HEK293T (cell line): Measurements from ENCODE around the gene FOXP2.

ENCODE experiments used
- ARNT ChIP-seq: fragments of 450-650 bp; IDR thresholded peaks from 2 replicates; pipeline ENCODE4 v1.6.1; 2017; ENCODE audit warnings: mild to moderate bottlenecking
- BHLHE40 ChIP-seq: fragments of 450-650 bp; IDR thresholded peaks from 2 replicates; pipeline ENCODE4 v1.6.1; 2016; ENCODE audit warnings: mild to moderate bottlenecking, moderate library complexity, borderline replicate concordance
- ELF4 ChIP-seq: fragments of 450-650 bp; IDR thresholded peaks from 2 replicates; pipeline ENCODE4 v1.6.1; 2017; ENCODE audit warnings: antibody characterized with exemption
- FOXA1 ChIP-seq: fragments of 450-650 bp; IDR thresholded peaks from 2 replicates; pipeline ENCODE4 v1.6.1; 2016; ENCODE audit warnings: mild to moderate bottlenecking
- FOXK2 ChIP-seq: fragments of 450-650 bp; IDR thresholded peaks from 2 replicates; pipeline ENCODE4 v1.6.1; 2016; ENCODE audit warnings: mild to moderate bottlenecking
- FOXM1 ChIP-seq: fragments of 450-650 bp; IDR thresholded peaks from 2 replicates; pipeline ENCODE4 v1.6.1; 2017; ENCODE audit warnings: mild to moderate bottlenecking, borderline replicate concordance
- HDGF ChIP-seq: fragments of 450-650 bp; IDR thresholded peaks from 2 replicates; pipeline ENCODE4 v1.6.1; 2017; ENCODE audit warnings: antibody characterized with exemption, borderline replicate concordance
- L3MBTL2 ChIP-seq: fragments of 450-650 bp; conservative IDR thresholded peaks from 2 replicates; pipeline ENCODE4 v1.6.1; 2016; ENCODE audit warnings: mild to moderate bottlenecking
- NFRKB ChIP-seq: fragments of 450-650 bp; IDR thresholded peaks from 2 replicates; pipeline ENCODE4 v1.6.1; 2016; ENCODE audit warnings: mild to moderate bottlenecking, moderate library complexity
- SP1 ChIP-seq: fragments of 450-650 bp; IDR thresholded peaks from 2 replicates; pipeline ENCODE4 v1.6.1; 2017
- SUZ12 ChIP-seq: fragments of 450-650 bp; IDR thresholded peaks from 2 replicates; pipeline ENCODE4 v1.6.1; 2016; ENCODE audit warnings: mild to moderate bottlenecking
- TARDBP ChIP-seq: fragments of 450-650 bp; IDR thresholded peaks from 2 replicates; pipeline ENCODE4 v1.6.1; 2016
- ZNF384 ChIP-seq: fragments of 450-650 bp; IDR thresholded peaks from 2 replicates; pipeline ENCODE4 v1.6.1; 2016
- TF ChIP-seq, protein P1 (sequence below): fragments of 450-650 bp; IDR thresholded peaks from 2 replicates; pipeline ENCODE4 v1.6.1; 2016

DNA sequence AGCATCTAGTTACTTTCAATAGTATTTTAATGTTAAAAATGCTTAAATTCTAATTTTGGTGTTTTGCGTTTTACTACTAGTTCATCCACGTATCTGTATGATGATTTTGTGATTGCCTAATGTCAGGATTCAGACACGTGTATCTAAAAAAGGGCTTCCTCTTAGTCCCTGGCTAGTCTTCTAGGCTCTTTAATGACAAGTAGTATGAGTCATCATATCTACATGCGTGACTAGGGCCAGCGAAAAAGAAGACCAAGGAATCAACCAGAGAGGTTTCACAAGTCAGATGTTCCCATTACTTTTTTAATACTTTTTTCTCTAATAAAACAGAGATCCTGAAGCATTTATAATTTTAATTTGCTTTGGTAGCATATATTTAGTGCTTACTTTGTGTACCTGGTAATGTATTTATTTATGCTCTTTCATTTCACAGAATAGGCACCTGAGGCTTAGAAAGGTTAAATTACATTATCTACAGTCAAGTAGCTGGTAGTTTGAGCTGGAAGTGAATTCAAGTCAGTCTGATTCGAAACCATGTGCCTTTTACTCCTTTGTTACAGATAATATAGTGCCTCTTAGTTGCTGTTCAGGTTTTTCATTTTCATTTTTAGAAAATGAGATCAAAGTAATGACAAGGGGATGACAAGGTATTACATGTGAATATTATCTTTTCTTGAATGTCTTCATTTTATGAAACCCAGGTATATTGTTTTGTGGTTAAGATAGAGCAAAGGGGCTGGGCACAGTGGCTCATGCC, 140.3 kb downstream of the FOXP2 start:
- TF ChIP-seq TARDBP: no peak
- TF ChIP-seq L3MBTL2: no peak
- no peak for TF ChIP-seq SP1
- TF ChIP-seq FOXM1: no peak
- TF ChIP-seq FOXK2: no peak
- TF ChIP-seq FOXA1: no peak
- TF ChIP-seq HDGF: no peak
- TF ChIP-seq ZNF384: no peak
- no peak for TF ChIP-seq NFRKB
- no peak for TF ChIP-seq BHLHE40
- TF ChIP-seq SUZ12: no peak
- no peak for TF ChIP-seq ELF4
- TF ChIP-seq, protein P1, sequence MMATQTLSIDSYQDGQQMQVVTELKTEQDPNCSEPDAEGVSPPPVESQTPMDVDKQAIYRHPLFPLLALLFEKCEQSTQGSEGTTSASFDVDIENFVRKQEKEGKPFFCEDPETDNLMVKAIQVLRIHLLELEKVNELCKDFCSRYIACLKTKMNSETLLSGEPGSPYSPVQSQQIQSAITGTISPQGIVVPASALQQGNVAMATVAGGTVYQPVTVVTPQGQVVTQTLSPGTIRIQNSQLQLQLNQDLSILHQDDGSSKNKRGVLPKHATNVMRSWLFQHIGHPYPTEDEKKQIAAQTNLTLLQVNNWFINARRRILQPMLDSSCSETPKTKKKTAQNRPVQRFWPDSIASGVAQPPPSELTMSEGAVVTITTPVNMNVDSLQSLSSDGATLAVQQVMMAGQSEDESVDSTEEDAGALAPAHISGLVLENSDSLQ: no peak
- TF ChIP-seq ARNT: no peak
